Effector CD4-positive, alpha-beta T cell (primary cell): ENCODE data around the gene PDK4.
"Not testable (repeated sequence)": the region's sequence is repeated elsewhere in the genome, so short reads cannot be mapped to it uniquely, and the experiment has no call there.

Source experiments
- DNase-seq: peaks from one replicate; pipeline ENCODE4 v3.0.0-alpha.2; 2020

PDK4 gene

DNA sequence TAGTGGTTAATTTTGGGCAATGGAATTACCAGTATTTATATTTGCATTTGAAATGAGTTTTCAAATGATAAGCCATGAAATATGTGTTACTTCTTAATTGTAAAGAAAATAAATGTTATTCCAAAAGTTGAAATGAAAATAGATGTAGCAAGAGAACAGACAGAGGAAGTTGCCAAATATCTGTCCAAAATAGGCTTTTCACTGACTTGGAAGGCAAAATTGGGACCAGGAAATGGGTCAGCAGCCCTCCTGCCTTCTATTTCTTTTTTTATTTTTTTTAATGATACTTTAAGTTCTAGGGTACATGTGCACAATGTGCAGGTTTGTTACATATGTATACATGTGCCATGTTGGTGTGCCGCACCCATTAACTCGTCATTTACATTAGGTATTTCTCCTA is 8.1 kb upstream of the PDK4 start:
- not testable (repeated sequence) for DNase-seq

DNA sequence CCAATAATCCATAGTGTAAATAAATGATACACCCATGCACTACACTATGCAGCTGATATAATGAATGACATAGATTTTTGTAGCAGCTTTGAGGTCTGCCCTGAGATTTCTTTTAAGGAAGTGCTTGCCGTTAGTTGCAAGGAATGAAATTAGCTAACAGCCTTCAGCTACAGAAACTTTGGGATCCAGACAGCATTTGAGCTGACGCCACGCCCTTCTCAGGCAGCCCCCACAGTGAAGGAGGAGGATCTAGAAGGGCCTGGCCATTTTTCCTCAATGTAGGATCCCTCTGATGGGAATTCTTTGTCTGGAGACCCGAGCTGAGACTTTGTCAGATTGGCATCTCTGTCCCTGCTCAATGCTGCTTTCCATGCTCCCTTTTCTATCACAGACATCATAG is 6.1 kb upstream of the PDK4 start:
- DNase-seq = no peak

DNA sequence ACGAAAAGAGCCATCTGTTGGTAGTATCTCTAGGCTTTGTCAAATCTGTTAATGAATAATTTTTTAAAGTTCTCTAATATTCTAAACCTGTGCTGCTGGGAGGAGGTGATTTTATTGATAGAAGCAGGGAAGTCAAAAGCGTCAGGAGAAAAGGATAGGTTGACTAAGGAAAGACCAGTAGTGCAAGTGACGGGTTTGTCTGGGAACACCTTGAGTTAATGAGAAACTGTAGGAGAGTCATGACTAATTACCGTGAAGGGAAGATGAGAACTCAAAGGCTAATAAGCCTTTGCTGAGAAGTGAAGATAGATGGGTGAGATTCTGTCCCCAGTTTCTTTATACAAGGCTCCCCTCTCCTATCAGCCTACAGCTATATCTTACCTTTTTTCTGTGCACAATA is 5.0 kb upstream of the PDK4 start:
- DNase-seq = no peak

DNA sequence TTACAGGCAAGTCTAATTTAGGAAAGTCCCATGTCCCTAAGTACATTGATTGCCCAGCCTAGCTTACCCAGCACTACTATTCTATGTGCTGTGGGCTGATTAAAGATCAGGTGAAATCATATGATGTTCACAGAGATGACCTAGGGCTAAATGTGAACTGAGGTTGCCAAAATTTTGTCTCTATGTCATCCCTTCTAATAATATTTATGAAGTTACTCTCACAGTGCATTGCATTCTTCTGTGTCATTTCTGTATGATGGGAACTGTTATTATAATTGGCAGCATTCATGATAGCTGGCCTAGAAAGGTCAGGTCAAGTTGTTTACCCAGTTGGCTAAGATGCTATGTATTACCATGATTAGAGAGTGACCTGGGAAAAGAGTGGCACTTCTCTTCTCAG is 2.8 kb upstream of the PDK4 start:
- no peak for DNase-seq

DNA sequence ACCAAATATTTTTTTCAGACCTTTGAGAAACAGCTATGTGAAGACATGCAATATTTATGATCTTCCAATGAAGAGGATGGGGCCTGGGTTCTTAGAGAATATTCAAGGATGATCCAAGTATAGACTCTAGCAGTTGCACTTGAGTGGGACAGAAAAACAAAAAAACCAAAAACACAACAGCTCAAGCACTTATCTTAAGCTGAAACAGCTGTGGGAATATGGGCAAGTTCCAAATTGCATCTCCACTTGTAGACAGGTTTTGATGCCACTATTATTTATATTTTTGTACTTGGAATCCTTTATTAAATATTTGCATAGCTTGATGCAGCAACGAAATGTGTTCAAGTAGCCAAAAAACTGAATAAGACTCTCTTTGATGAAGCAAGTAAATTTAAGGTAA is 2.2 kb upstream of the PDK4 start:
- DNase-seq = no peak

DNA sequence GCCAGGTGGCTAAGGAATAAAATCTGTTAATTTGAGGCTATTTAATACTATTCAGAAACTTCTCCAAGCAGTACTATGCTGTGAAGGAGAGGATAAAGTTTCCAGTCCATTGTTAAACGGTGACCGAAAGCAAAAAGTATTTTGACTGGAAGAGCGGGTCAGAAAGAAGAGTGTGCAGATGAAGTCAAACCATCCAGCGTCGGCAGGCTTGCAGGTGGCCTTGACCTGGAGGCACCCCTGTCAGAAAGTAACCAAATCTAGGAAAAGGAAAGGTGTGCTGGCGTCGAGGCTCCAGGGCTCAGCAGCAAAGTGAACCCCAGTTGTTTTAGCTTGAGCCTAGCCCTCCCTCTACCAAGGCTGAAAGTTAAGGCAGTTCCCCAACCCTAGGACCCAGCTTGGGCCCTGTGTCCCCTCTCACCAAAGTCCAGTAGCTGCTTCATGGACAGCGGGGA is 544 bp downstream of the PDK4 start:
- DNase-seq = no peak

DNA sequence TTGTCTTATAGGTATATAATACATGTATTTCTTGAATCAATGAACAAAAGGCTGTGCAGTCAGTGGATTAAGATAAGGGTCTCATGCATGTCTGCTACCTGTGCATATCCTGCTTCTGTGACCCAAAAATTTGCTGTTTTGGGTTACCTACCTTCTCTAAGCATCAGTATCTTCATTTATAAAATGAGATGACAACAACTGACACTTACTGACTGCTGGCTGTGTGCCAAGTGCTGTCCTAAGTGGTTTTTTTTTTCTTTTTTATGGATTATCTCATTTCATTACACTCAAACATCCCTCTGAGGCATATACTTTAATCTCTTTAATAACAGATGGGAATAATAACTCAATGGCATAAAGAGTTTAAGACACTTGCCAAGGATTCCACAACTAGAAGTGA is 2.1 kb downstream of the PDK4 start:
- DNase-seq = no peak

DNA sequence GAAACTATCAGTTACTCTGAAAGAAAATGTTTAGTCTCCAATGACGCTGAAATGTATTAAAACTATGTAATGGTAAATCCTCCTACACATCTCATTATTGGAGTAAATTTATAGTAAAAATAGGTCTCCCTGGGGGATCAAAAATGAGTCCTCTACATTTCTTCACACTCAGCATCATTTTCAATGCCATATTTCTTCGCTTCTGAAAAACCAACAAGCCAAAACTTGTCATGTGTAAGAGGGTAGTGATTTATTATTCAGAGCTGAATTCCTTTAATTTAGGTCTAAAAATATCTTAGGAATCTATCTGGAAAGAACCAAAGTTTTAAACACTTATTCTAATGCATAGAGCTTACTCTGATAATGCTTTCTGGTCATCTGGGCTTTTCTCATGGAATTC is 3.0 kb downstream of the PDK4 start:
- DNase-seq = no peak

DNA sequence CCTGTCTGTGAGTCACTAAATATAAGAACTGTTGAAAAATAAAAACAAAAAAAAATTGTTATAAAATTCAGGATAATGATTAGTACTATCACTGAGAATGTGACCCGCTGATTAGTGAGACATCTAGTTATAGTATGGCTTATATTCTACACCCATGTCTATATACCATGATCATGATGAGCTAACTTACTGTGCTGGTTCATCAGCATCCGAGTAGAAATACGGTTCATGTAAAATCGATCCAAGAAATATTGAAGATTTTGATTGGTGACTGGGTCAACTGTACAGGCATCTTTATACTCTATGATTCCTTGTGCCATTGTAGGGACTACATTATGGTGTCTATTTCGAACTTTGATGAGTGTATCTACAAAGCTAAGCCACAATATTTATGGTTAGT is 3.7 kb downstream of the PDK4 start:
- DNase-seq = no peak

DNA sequence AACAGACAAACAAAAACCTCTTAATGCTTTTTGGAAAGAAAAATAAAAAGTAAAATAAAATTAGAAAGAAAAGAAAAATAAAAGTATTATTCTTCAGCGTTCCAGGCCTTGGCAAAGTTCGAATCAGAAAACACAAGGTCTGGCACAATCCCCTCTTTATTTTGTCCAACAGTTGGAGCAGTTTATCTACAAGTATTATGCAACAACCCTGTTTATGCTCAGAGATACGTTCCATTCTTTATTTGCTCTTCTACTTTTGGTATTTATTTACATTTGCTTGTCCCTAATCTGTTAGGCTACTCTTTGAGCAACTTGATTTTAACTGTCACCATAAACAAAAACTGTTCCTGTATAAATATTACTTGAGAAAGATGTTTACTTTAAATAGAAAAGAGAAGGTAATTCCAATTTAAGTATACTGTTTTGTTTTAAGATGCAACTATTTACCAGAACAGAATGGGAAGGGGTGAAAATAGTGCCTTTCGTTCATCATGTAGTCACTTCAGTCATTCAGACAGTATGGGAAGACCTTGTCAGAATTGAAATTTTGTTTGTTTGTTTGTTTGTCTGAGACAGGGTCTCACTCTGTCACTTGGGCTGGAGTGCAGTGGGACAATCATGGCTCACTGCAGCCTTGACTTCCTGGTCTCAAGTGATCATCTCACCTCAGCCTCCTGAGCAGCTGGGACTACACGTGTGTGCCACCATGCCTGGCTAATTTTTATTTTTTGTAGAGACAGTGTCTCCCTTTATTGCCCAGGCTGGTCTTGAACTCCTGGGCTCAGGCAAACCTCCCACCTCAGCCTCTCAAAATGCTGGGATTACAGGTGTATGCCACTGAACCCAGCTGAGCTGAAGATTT is 5.7 kb downstream of the PDK4 start:
- DNase-seq = no peak

DNA sequence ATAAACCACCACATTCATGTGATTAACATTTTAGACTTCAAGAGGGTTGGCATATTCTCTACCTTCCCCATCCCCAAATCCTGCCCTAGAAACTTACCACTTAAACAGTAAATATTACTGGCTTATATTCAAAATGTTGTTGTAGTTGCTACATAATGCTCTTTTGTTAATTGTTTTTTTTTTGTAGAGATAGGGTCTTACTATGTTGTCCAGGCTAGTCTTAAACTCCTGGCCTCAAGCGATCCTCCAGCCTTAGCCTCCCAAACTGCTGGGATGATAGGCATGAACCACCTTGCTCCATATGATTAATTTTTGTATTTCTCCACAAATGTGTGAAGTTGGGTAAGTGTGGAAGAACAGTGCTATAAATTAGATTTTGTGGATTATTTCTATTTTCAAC is 6.5 kb downstream of the PDK4 start:
- no peak for DNase-seq

DNA sequence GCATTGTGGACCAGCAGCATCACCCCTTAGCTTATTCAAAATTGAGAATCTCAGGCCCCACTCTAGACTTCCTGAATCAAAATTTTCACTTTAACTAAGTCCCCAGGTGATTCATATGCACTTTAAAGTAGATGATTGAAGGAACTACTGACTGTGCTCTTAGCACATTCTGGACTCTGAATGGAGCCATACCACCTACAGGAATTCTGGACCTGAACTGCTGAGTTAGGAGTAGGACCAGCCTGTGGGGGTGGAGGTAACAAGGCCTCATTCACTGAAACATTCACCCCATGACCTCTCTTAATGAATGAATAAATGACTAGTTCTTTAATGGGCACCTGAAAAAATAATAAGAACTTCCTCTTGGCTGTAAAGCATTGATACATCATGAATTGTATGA is 7.3 kb downstream of the PDK4 start:
- DNase-seq = no peak

DNA sequence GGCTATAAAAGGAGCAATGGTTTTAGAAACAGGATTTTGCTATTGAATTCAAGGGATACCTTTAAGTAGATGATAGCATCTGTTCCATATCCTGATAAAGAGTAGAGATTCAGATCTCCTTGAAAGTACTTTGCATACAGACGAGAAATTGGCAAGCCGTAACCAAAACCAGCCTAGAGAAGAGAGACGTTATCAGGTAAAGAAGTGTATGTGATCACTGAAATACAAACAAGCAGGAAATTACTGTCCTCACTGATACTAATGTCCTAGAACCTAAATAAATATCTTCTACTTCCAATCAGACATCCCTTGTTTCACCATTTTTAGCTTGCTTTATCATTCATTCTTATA is 9.4 kb downstream of the PDK4 start:
- no peak for DNase-seq

DNA sequence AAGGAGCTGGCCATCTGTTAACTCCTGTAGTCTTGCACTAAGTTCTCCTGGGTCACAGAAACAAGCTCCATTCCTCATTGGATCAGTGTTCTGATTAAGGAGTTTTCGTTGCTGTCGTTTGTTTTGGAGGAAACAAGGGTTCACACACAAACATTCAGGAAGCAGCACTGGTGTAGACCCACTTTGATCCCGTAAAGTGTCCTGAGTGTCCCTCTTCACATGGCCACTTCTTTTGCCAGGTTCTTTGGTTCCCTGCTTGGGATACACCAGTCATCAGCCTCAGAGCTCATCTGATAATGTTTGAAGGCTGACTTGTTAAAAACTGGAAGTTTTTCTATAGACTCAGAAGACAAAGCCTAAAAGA is 10.9 kb downstream of the PDK4 start:
- no peak for DNase-seq

DNA sequence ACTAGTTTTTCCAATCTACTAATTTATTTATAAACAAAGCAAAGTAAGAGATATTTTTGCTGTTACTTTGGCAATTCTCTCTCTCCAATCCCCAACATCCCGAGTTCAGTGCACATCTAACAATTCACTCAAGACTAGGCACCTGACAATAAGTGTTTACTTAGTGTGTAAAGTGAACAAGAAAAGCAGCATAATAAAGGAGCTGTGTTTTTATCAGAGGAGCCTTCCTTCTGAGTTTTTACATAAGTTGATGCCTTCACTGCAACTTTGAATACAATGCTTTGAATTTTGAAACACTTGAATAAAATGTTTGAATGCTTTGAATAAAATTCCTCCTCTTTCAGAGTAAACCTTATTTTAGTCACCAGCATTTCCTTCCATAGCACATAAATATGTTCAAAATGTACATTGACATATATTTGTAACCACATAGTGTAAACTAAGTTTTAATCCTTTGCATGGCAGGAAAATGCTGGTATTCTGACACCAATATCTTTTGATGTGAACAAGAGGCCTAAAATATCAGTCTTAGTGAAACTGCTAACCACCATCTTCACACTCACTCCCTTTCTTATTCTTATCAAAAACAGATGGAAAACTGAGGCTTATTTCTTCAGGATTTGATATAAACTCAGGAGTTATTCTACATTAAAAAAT is 11.4 kb downstream of the PDK4 start:
- DNase-seq = no peak

DNA sequence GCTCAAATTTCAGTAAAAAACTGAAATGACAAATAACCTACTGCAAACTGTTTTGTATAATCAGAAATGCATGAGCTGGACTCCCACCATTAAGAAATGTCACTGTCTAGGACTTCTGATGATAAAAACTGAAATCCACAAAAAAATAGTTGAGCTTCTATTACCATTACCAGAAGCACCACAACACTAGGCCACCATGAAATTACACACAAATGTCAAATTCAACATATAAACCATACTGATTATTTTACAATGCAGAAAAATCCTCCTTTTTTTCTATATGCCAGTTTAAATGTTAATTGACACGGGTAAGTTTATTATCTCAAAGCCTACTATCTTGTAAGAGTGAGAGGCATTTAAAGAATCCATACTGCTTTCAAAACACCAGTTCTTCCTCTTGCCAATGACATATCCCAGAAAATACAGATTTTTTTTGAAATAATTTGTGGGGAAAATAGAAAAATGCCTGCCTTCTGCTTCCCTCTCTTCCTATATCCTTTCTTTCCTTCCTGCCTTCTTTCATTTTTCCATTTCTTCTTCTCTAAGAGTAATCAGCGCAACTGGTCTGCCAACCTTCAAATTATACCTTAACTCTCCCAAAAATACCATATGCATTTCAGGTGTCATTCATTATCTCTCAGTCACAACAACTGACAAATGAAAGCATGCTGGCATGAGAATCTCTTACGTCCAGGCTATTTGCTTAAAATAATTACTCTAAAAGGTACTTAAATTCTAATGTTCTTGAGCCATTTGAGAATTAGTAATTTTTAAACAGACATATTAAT is 12.3 kb downstream of the PDK4 start:
- DNase-seq = no peak

DNA sequence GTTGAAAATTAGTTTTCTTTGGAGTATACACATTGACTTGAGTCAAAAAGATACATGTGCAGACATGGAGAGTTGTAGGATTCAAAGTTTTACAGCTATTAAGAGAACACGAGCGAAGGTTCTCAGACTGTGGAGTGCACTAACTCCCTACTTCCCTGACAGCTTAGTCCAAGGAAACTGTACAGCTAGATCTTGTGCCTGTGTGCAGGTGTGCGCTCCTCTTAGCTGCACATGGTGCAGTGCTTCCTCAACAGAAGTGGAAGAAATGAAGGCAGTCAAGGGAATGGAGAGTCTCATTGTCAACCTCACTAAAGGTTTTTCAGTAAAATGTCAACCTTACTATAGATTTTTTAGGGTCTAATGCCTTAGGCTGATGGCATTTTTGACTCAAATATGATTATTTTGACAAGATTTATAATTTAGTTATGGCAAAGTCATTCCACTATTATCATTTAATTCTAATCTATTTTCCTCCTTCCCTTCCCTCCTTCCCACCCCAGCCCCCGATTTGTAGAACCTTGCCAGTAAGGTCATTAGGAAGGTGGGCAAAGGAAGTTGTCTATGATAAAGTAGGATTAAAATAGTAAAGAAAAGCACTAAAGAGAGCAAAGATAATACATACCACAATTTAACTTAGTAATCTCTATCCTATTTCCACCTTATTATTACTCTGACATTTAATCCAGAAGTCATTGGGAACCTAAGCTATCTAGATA is 13.6 kb downstream of the PDK4 start:
- DNase-seq = no peak

DNA sequence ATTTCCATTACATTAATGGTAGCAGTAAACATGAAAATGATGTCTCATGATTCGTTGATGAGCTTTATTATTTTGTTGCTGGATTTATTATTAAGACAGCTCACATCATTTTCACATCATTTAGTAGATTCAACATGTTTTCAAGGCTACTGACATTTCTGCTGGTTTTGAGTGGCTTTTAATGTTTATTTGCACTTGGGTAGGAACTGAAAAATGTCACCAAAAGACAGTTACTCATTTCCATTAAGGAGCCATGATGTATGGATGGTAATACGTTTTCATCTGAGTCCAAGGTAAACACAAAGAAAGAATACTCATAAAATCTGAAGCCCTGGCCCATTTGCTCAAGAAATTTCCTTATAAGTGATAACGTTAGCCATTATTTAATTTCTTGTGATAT is 14.8 kb downstream of the PDK4 start:
- DNase-seq = no peak

DNA sequence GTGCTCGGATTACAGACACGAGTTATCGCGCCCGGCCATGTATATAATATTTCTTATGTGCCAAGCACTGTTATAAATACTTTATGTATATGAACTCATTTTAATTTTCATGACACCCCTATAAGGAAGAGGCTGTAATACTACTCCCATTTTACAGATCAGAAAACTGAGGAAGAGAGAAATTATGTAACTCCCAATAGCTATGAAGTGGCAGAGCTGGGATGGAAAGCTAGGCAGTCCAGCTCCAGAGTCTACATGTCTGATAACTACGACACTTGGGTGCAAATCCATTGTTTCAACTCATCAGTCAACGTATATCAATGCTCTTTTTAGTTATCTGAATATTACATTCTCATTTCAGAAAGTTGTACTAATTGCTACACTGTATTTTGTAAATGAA is 17.0 kb downstream of the PDK4 start:
- no peak for DNase-seq

DNA sequence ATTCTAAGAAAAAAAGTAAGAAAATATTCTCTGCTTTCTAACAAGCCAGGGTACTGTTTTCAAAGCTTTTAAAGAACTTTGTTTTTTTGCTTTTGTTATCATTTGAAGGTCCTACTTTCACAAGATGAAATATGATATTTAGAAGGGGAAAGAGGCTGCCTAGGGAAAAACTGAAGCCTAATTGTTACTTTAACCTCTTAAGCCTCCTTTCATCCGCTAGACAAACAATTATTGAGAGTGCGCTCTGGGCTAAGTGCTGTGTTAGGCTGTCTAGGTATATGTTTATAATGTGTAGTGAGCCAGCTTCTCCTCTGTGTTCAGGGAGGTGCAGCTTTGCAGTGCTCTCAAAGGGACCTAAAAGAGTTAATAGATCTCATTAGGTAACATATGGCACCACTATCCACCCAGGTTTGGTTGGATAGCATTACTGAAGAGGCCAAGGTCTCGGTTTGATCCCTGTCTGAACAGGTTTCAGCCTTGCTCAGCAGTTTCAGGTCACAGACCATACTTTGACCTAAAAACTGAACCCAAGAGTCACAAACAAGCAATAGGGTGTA is 17.9 kb downstream of the PDK4 start:
- DNase-seq = no peak

DNA sequence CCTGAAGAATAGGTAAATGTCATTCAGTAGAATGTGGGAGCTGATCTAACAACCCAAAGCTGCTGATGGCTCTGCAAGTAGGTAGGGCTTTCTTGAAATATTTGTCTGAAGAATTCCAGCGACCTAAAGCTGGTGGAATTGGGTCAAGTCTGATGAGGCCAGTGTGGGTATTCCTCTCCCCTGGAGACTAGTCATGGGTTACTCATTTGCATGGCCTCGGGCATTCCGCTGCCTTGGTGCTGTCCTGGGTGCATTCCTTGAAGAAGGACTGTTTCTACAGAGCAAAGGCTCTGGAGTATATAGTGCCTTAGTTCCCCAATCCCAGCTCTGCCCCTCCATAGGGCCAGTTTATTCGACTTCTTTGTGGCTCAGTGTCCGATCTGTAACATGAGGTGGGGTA is 19.2 kb downstream of the PDK4 start:
- DNase-seq = no peak

DNA sequence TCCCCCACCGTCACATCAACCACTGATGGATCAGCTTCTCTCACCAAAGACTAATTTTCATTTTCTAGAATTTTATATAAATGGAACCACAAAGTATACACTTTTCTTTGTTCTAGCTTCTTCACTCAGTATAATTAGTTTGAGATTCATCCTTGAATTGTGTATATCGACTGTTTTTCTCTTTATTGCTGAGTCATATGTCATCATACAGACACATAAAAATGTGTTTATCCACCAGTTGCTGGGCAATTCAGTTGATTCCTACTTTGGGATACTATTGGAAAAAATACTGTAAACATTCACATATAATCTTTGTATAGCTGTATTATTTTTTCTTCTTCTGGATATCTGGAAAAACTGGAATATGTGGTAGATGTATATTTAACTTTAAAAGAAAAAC is 26.6 kb downstream of the PDK4 start:
- DNase-seq = no peak

DNA sequence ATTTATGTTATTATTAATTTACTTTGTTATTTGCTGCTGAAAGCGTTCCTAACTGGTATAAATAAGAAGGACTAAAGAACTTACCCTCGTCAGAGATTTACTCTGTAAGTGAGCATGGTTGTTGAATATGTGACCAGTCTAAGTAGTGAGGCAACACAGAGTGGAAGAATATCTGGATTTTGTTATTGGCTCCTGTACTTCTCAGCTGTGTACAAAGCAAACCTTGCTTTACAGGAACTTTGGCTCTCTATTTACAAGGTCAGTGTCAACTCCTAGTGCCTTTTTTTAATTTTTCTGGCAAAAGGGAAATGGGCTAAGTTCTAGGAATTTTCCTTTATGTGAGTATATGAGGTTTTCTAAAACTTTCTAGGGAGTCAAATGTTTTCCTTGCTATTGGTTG is 35.6 kb downstream of the PDK4 start:
- DNase-seq = no peak
